ENCODE measurements around the gene OSGEP.

GRCh38 chr14:20418501-20418909 lies 36.1 kb downstream of the OSGEP start:
- TF ChIP-seq, protein P1, sequence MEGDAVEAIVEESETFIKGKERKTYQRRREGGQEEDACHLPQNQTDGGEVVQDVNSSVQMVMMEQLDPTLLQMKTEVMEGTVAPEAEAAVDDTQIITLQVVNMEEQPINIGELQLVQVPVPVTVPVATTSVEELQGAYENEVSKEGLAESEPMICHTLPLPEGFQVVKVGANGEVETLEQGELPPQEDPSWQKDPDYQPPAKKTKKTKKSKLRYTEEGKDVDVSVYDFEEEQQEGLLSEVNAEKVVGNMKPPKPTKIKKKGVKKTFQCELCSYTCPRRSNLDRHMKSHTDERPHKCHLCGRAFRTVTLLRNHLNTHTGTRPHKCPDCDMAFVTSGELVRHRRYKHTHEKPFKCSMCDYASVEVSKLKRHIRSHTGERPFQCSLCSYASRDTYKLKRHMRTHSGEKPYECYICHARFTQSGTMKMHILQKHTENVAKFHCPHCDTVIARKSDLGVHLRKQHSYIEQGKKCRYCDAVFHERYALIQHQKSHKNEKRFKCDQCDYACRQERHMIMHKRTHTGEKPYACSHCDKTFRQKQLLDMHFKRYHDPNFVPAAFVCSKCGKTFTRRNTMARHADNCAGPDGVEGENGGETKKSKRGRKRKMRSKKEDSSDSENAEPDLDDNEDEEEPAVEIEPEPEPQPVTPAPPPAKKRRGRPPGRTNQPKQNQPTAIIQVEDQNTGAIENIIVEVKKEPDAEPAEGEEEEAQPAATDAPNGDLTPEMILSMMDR (IDR thresholded peaks at IDR 0.05), result no peak
- peak; percentile 35 to 77 for TF ChIP-seq POLR2A (IDR thresholded peaks at IDR 0.05)
